Measurements from ENCODE around the gene PLA2G12B.
"Not testable (repeated sequence)": the region's sequence is repeated elsewhere in the genome, so short reads cannot be mapped to it uniquely, and the experiment has no call there.

DNA sequence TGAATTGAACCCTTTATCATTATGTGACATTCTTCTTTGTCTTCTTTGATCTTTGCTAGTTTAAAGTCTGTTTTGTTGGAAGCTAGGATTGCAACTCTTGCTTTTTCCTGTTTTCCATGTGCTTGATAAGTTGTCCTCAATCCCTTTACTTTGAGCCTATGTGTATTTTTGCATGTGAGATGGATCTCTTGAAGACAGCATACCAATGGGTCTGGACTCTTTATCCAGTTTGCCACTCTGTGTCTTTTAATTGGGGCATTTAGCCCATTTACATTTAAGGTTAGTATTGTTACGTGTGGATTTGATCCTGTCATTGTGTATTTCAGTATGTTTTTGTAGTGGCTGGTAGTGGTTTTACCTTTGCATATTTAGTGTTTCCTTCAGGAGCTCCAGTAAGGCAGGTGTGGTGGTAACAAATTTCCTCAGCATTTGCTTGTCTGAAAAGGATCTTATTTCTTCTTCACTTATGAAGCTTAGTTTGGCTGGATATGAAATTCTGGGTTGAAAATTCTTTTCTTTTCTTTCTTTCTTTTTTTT is 33.4 kb downstream of the PLA2G12B start:
- TF ChIP-seq, protein P1, sequence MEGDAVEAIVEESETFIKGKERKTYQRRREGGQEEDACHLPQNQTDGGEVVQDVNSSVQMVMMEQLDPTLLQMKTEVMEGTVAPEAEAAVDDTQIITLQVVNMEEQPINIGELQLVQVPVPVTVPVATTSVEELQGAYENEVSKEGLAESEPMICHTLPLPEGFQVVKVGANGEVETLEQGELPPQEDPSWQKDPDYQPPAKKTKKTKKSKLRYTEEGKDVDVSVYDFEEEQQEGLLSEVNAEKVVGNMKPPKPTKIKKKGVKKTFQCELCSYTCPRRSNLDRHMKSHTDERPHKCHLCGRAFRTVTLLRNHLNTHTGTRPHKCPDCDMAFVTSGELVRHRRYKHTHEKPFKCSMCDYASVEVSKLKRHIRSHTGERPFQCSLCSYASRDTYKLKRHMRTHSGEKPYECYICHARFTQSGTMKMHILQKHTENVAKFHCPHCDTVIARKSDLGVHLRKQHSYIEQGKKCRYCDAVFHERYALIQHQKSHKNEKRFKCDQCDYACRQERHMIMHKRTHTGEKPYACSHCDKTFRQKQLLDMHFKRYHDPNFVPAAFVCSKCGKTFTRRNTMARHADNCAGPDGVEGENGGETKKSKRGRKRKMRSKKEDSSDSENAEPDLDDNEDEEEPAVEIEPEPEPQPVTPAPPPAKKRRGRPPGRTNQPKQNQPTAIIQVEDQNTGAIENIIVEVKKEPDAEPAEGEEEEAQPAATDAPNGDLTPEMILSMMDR (IDR thresholded peaks at IDR 0.05): not testable (repeated sequence)
- not testable (repeated sequence) for TF ChIP-seq POLR2A, EP300 (IDR thresholded peaks at IDR 0.05)
